K562 (cell line): ENCODE results near the gene EDN2. TPM values are rescaled to one million over a fixed set of nuclear protein-coding genes. Genes with fewer than 3 reads are reported as not detected.

ENCODE experiments used
- C11orf30 ChIP-seq: fragments of 450-650 bp; IDR thresholded peaks from 2 replicates; pipeline ENCODE4 v1.6.1; 2016; ENCODE audit warnings: low read depth, mild to moderate bottlenecking
- CREM ChIP-seq: IDR thresholded peaks from 2 replicates; pipeline ENCODE4 v1.6.1; 2014; ENCODE audit warnings: antibody characterized with exemption, low read depth
- HLTF ChIP-seq: fragments of 450-650 bp; IDR thresholded peaks from 2 replicates; pipeline ENCODE4 v1.6.1; 2016
- SRSF3 ChIP-seq: fragments of 200-400 bp; formaldehyde crosslinking; IDR thresholded peaks from 2 replicates; pipeline ENCODE4 v1.6.1; 2016; ENCODE audit warnings: mild to moderate bottlenecking, low read length, moderate library complexity; ENCODE audit not compliant: insufficient read depth
- TAF7 ChIP-seq: fragments of 450-650 bp; IDR thresholded peaks from 2 replicates; pipeline ENCODE4 v1.6.1; 2016; ENCODE audit warnings: missing genetic modification characterization, missing compliant biosample characterization
- XRCC5 ChIP-seq: fragments of 200-400 bp; formaldehyde crosslinking; IDR thresholded peaks from 2 replicates; pipeline ENCODE4 v1.6.1; 2017; ENCODE audit warnings: low read depth, mild to moderate bottlenecking, low read length
- ZFP30 ChIP-seq: fragments of 250-450 bp; sonication (Bioruptor Pico); IDR thresholded peaks from 2 replicates; pipeline ENCODE4 v1.8.0; 2022; ENCODE audit warnings: moderate library complexity, mild to moderate bottlenecking, inconsistent platforms, borderline replicate concordance
- ZFP36 ChIP-seq: fragments of 150-350 bp; IDR thresholded peaks from 2 replicates; pipeline ENCODE4 v1.6.1; 2018; ENCODE audit warnings: low read length, low read depth; ENCODE audit not compliant: partially characterized antibody
- ZNF134 ChIP-seq: fragments of 250-450 bp; sonication (Bioruptor Pico); conservative IDR thresholded peaks from 2 replicates; pipeline ENCODE4 v1.4.0; 2020
- ZNF316 ChIP-seq: fragments of 450-650 bp; IDR thresholded peaks from 2 replicates; pipeline ENCODE4 v1.6.1; 2016
- ZNF384 ChIP-seq: IDR thresholded peaks from 2 replicates; pipeline ENCODE4 v1.6.1; 2012; ENCODE audit warnings: low read depth, low read length, improper control_type of control experiment
- ZNF764 ChIP-seq: fragments of 250-450 bp; sonication (Bioruptor Pico); IDR thresholded peaks from 2 replicates; pipeline ENCODE4 v1.4.0; 2020; ENCODE audit warnings: low read depth, mild to moderate bottlenecking, moderate library complexity
- polyA plus RNA-seq, 8 experiments: library from polyadenylated mRNA; depleted of rRNA in 4 of 8; stranded (reverse) in 5 of 8; unstranded in 3 of 8; fragments of >200 nt; fragmentation: Nextera tagmentation in 2 of 8; fragmentation: Illumina TruSeq in 1 of 8; extraction: Ambion mirVana in 2 of 8; extraction: Trizol in 1 of 8; gene quantifications; 2 replicates each; pipeline versions ENCODE4 v1.2.1 to v1.2.3, GENCODE V29; 2011 to 2014; ENCODE audit warnings: inconsistent platforms in 1 of 8, missing spikeins in 1 of 8
- total RNA-seq, 7 experiments: library from RNA; depleted of rRNA in 6 of 7; stranded (reverse); fragments of >200 nt in 6 of 7; fragmentation: Illumina TruSeq in 2 of 7; extraction: Trizol in 2 of 7; gene quantifications; 2 replicates each; pipeline versions ENCODE4 v1.2.1 to v1.2.3, GENCODE V29; 2011 to 2021; ENCODE audit warnings: low replicate concordance in 1 of 7
- TF ChIP-seq, protein P1 (sequence below), 3 experiments: fragments of 200-800 bp in 1 of 3; sonication (Bioruptor generic) in 1 of 3; sonication (generic) in 1 of 3; formaldehyde crosslinking in 1 of 3; IDR thresholded peaks; 2 replicates each; pipeline versions ENCODE4 v1.6.1 to v1.8.0; 2016 to 2022; ENCODE audit warnings: mild to moderate bottlenecking in 2 of 3, missing compliant biosample characterization in 2 of 3, missing genetic modification characterization in 2 of 3, missing genetic modification reagents in 1 of 3
- TF ChIP-seq, protein P2 (sequence below): fragments of 450-650 bp; IDR thresholded peaks from 2 replicates; pipeline ENCODE4 v1.6.1; 2016; ENCODE audit warnings: low read depth

EDN2 gene
- total and polyA plus RNA-seq, 9 of the 15 experiments (the other 6 are each of a cell fraction or from before 2014, with no cell fraction given), result not detected

DNA sequence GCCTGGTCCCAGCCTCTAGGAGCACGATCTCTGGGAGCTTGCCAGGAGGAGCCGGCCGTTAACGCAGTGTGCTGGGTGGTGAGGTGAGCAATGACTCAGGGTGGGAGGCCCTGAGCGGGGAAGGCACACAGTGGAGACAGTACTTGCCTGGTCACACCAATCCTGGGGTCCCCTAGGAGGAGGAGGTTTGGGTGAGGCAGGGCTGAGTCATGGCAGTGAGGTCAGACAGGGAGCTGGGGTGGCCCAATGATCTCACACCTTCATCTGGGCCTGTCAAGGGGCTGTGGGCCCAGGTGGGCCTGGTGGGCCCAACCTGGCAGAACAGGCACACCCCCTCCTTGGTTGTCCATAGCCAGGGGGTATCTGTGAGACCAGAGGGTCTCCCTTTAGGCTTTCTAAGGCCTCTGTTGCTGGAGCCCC, 8.6 kb upstream of the EDN2 start (continued):
- TF ChIP-seq SRSF3 (no peak), C11orf30 (peak; percentile 46), TAF7 (no peak), ZFP36 (peak; percentile 98), XRCC5 (no peak), CREM (peak; percentile 73), ZNF764 (no peak), ZNF384 (no peak), ZFP30 (CRISPR knock-in tag) (no peak), HLTF (no peak), ZNF316 (peak; percentile 32; the same call in 1 of the 2 replicates), ZNF134 (0 out of 2 replicates have a peak, but pooled peaks have one; percentile 37)
- TF ChIP-seq, protein P1, sequence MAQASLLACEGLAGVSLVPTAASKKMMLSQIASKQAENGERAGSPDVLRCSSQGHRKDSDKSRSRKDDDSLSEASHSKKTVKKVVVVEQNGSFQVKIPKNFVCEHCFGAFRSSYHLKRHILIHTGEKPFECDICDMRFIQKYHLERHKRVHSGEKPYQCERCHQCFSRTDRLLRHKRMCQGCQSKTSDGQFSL (CRISPR knock-in tag; IDR thresholded peaks at IDR 0.05), result no peak
- TF ChIP-seq, protein P1 (tag; IDR thresholded peaks at IDR 0.05), result no peak
- TF ChIP-seq, protein P2, sequence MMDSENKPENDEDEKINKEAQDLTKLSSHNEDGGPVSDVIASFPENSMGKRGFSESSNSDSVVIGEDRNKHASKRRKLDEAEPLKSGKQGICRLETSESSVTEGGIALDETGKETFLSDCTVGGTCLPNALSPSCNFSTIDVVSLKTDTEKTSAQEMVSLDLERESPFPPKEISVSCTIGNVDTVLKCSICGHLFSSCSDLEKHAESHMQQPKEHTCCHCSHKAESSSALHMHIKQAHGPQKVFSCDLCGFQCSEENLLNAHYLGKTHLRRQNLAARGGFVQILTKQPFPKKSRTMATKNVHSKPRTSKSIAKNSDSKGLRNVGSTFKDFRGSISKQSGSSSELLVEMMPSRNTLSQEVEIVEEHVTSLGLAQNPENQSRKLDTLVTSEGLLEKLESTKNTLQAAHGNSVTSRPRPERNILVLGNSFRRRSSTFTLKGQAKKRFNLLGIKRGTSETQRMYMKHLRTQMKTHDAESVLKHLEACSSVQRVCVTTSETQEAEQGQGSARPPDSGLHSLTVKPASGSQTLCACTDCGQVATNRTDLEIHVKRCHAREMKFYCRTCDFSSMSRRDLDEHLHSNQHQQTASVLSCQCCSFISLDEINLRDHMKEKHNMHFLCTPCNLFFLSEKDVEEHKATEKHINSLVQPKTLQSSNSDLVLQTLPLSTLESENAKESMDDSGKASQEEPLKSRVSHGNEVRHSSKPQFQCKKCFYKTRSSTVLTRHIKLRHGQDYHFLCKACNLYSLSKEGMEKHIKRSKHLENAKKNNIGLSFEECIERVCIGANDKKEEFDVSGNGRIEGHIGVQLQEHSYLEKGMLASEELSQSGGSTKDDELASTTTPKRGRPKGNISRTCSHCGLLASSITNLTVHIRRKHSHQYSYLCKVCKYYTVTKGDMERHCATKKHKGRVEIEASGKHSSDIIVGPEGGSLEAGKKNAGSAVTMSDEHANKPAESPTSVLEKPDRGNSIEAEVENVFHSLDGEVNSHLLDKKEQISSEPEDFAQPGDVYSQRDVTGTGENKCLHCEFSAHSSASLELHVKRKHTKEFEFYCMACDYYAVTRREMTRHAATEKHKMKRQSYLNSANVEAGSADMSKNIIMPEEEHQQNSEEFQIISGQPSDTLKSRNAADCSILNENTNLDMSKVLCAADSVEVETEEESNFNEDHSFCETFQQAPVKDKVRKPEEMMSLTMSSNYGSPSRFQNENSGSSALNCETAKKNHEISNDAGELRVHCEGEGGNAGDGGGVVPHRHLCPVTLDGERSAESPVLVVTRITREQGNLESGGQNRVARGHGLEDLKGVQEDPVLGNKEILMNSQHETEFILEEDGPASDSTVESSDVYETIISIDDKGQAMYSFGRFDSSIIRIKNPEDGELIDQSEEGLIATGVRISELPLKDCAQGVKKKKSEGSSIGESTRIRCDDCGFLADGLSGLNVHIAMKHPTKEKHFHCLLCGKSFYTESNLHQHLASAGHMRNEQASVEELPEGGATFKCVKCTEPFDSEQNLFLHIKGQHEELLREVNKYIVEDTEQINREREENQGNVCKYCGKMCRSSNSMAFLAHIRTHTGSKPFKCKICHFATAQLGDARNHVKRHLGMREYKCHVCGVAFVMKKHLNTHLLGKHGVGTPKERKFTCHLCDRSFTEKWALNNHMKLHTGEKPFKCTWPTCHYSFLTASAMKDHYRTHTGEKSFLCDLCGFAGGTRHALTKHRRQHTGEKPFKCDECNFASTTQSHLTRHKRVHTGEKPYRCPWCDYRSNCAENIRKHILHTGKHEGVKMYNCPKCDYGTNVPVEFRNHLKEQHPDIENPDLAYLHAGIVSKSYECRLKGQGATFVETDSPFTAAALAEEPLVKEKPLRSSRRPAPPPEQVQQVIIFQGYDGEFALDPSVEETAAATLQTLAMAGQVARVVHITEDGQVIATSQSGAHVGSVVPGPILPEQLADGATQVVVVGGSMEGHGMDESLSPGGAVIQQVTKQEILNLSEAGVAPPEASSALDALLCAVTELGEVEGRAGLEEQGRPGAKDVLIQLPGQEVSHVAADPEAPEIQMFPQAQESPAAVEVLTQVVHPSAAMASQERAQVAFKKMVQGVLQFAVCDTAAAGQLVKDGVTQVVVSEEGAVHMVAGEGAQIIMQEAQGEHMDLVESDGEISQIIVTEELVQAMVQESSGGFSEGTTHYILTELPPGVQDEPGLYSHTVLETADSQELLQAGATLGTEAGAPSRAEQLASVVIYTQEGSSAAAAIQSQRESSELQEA, result no peak
